H1 (cell line): ENCODE results near the gene SMAD6. TPM values are rescaled to one million over a fixed set of nuclear protein-coding genes. Genes with fewer than 3 reads are reported as not detected.

Experiments used
- CTCF ChIA-PET: fragments of 300-600 bp; sonication (Branson Sonifier 250); formaldehyde crosslinking; loops from one replicate; lab custom pipeline; 2021; ENCODE audit not compliant: partially characterized antibody; lab: Charles Lee
- POLR2A ChIA-PET: fragments of 300-600 bp; sonication (Branson Sonifier 250); formaldehyde crosslinking; loops from one replicate; lab custom pipeline; 2021; ENCODE audit warnings: inconsistent platforms; ENCODE audit not compliant: partially characterized antibody; lab: Charles Lee
- DNase-seq, 2 experiments: peaks; one replicate each; pipeline versions ENCODE4 v3.0.0 to v3.0.0-alpha.2; 2010 to 2022; ENCODE audit warnings: low spot score in 2 of 2, low read depth in 1 of 2, mixed read lengths in 1 of 2
- FAIRE-seq: peaks from 2 replicates; lab custom pipeline; 2011; peaks lifted over from hg19 to GRCh38; lab: Jason Lieb, UNC
- H2AFZ ChIP-seq: 2 replicates; pipeline ENCODE4 v1.8.1; 2012; ENCODE audit warnings: low read length, inconsistent platforms
- H2AK5ac ChIP-seq: 2 replicates; pipeline ENCODE4 v1.6.1; 2013; ENCODE audit warnings: low read depth, low read length
- H2BK120ac ChIP-seq: replicated peaks from 2 replicates; pipeline ENCODE3; 2013; ENCODE audit warnings: low read depth, low read length, inconsistent platforms
- H2BK12ac ChIP-seq: 2 replicates; pipeline ENCODE4 v1.6.1; 2013; ENCODE audit warnings: low read depth, low read length
- H2BK15ac ChIP-seq: 2 replicates; pipeline ENCODE4 v1.6.1; 2013; ENCODE audit warnings: low read length
- H2BK20ac ChIP-seq: 2 replicates; pipeline ENCODE4 v1.6.1; 2013; ENCODE audit warnings: low read length
- H2BK5ac ChIP-seq: 2 replicates; pipeline ENCODE4 v1.6.1; 2013; ENCODE audit warnings: low read depth, low read length
- H3K14ac ChIP-seq: 2 replicates; pipeline ENCODE4 v1.6.1; 2013; ENCODE audit warnings: inconsistent platforms; ENCODE audit not compliant: insufficient read length
- H3K18ac ChIP-seq: 2 replicates; pipeline ENCODE4 v1.6.1; 2013; ENCODE audit warnings: low read length; ENCODE audit errors: extremely low read depth
- H3K23ac ChIP-seq: 2 replicates; pipeline ENCODE4 v1.6.1; 2013; ENCODE audit warnings: inconsistent platforms; ENCODE audit not compliant: insufficient read length
- H3K23me2 ChIP-seq: 2 replicates; pipeline ENCODE4 v1.6.1; 2013; ENCODE audit warnings: low read depth, low read length
- H3K27ac ChIP-seq: 2 replicates; pipeline ENCODE4 v1.6.1; 2011; ENCODE audit warnings: low read depth, low read length, inconsistent platforms
- H3K27me3 ChIP-seq, 4 experiments: replicated peaks in 1 of 4; 1 replicate in 1 of 4; 2 replicates in 3 of 4; pipeline versions ENCODE4 v1.6.1 to v1.8.1; 2011 to 2013; ENCODE audit warnings: low read length in 3 of 4, mild to moderate bottlenecking in 3 of 4, inconsistent platforms in 2 of 4, mixed read lengths in 2 of 4, moderate library complexity in 1 of 4; ENCODE audit not compliant: control insufficient read depth in 3 of 4, insufficient read depth in 3 of 4; ENCODE audit errors: extremely low read depth in 1 of 4
- H3K36me3 ChIP-seq, 4 experiments: 2 replicates each; pipeline versions ENCODE4 v1.6.1 to v1.8.1; 2011 to 2013; ENCODE audit warnings: mild to moderate bottlenecking in 4 of 4, low read length in 3 of 4, moderate library complexity in 2 of 4, control low read depth in 1 of 4, inconsistent platforms in 1 of 4; ENCODE audit not compliant: insufficient read depth in 4 of 4, control insufficient read depth in 2 of 4
- H3K4ac ChIP-seq: replicated peaks from 2 replicates; pipeline ENCODE3; 2013; ENCODE audit warnings: low read length, low read depth, mixed read lengths, inconsistent platforms; ENCODE audit not compliant: insufficient read length
- H3K4me1 ChIP-seq, 4 experiments: replicated peaks in 1 of 4; 1 replicate in 1 of 4; 2 replicates in 3 of 4; pipeline versions ENCODE4 v1.6.1 to v1.8.1; 2011 to 2013; ENCODE audit warnings: low read length in 3 of 4, inconsistent platforms in 2 of 4, mixed read lengths in 1 of 4; ENCODE audit not compliant: insufficient read depth in 4 of 4, control insufficient read depth in 3 of 4
- H3K4me2 ChIP-seq, 2 experiments: 2 replicates each; pipeline versions ENCODE4 v1.6.1 to v1.8.1; 2011 to 2013; ENCODE audit warnings: low read depth in 2 of 2, low read length in 2 of 2, control low read depth in 1 of 2, inconsistent platforms in 1 of 2, mild to moderate bottlenecking in 1 of 2; ENCODE audit not compliant: insufficient read depth in 1 of 2
- H3K4me3 ChIP-seq, 4 experiments: fragments of 200-600, 300-600 bp in 1 of 4; sonication (generic), shearing (Covaris generic), sonication (Bioruptor Twin) in 1 of 4; 2 replicates each; pipeline versions ENCODE4 v1.5.1 to v1.8.1; 2011 to 2016; ENCODE audit warnings: low read length in 4 of 4, low read depth in 3 of 4, control low read depth in 2 of 4, inconsistent platforms in 2 of 4, mild to moderate bottlenecking in 2 of 4, mixed read lengths in 1 of 4, moderate library complexity in 1 of 4; ENCODE audit not compliant: insufficient read depth in 2 of 4; ENCODE audit errors: extremely low read depth in 1 of 4
- H3K56ac ChIP-seq: replicated peaks from 2 replicates; pipeline ENCODE3; 2013; ENCODE audit warnings: low read depth, mild to moderate bottlenecking, mixed read lengths, low read length, inconsistent platforms; ENCODE audit not compliant: insufficient read length
- H3K79me1 ChIP-seq: 2 replicates; pipeline ENCODE4 v1.6.1; 2013; ENCODE audit warnings: low read depth, low read length, control low read depth
- H3K79me2 ChIP-seq, 2 experiments: 2 replicates each; pipeline versions ENCODE4 v1.6.1 to v1.8.1; 2012 to 2013; ENCODE audit warnings: low read length in 2 of 2, mild to moderate bottlenecking in 2 of 2, inconsistent platforms in 1 of 2; ENCODE audit not compliant: insufficient read depth in 2 of 2, control insufficient read depth in 1 of 2
- H3K9ac ChIP-seq, 4 experiments: replicated peaks in 1 of 4; 1 replicate in 1 of 4; 2 replicates in 3 of 4; pipeline versions ENCODE4 v1.6.1 to v1.8.1; 2011 to 2013; ENCODE audit warnings: low read depth in 3 of 4, low read length in 3 of 4, control low read depth in 2 of 4, mild to moderate bottlenecking in 2 of 4, moderate library complexity in 2 of 4, inconsistent platforms in 1 of 4; ENCODE audit errors: extremely low read depth in 1 of 4
- H3K9me3 ChIP-seq, 2 experiments: 2 replicates each; pipeline versions ENCODE4 v1.6.1 to v1.8.1; 2012 to 2013; ENCODE audit warnings: mild to moderate bottlenecking in 2 of 2, moderate library complexity in 2 of 2, control low read depth in 1 of 2, inconsistent platforms in 1 of 2, low read depth in 1 of 2, low read length in 1 of 2, mixed read lengths in 1 of 2; ENCODE audit not compliant: insufficient read depth in 2 of 2
- H4K20me1 ChIP-seq, 2 experiments: replicated peaks in 1 of 2; 2 replicates each; pipeline versions ENCODE3 to v1.8.1; 2011 to 2013; ENCODE audit warnings: inconsistent platforms in 2 of 2, low read length in 2 of 2, mild to moderate bottlenecking in 1 of 2; ENCODE audit not compliant: insufficient read depth in 2 of 2, control insufficient read depth in 1 of 2
- H4K5ac ChIP-seq: 2 replicates; pipeline ENCODE4 v1.6.1; 2013; ENCODE audit warnings: low read length, low read depth, mixed read lengths, inconsistent platforms; ENCODE audit not compliant: insufficient read length
- H4K8ac ChIP-seq: 2 replicates; pipeline ENCODE4 v1.8.0; 2013; ENCODE audit warnings: mild to moderate bottlenecking, moderate library complexity, low read length, inconsistent platforms; ENCODE audit not compliant: insufficient read depth; ENCODE audit errors: extremely low read depth
- H4K91ac ChIP-seq: replicated peaks from 2 replicates; pipeline ENCODE3; 2013; ENCODE audit warnings: low read length, mixed read lengths, inconsistent platforms; ENCODE audit not compliant: insufficient read length
- CTBP2 ChIP-seq: IDR thresholded peaks from 2 replicates; pipeline ENCODE4 v1.7.0; 2011; ENCODE audit warnings: borderline replicate concordance, mild to moderate bottlenecking, moderate library complexity, mixed read lengths, low read length; ENCODE audit not compliant: insufficient read depth, insufficient read length
- RFX5 ChIP-seq: IDR thresholded peaks from 2 replicates; pipeline ENCODE4 v1.6.1; 2011; ENCODE audit warnings: low read depth, low read length, improper control_type of control experiment, borderline replicate concordance
- SIN3A ChIP-seq, 2 experiments: IDR thresholded peaks in 1 of 2; conservative IDR thresholded peaks in 1 of 2; 2 replicates each; pipeline ENCODE4 v1.6.1; 2011 to 2012; ENCODE audit warnings: low read length in 2 of 2, improper control_type of control experiment in 1 of 2, low read depth in 1 of 2, mild to moderate bottlenecking in 1 of 2
- SIRT6 ChIP-seq: IDR thresholded peaks from one replicate; pipeline ENCODE4 v1.7.1; 2012; ENCODE audit warnings: low read length, inconsistent platforms
- TAF1 ChIP-seq: IDR thresholded peaks from 2 replicates; pipeline ENCODE4 v1.6.1; 2011; ENCODE audit warnings: mild to moderate bottlenecking, low read depth, low read length
- WGBS, 2 experiments: shearing (Covaris generic) in 1 of 2; methylation state at CpG; one replicate each; pipeline versions ENCODE4 v1.1.6 to v1.1.7; 2013 to 2015; ENCODE audit warnings: low lambda C conversion rate in 2 of 2, mixed read lengths in 2 of 2, inconsistent platforms in 1 of 2, low coverage in 1 of 2, missing lambda C conversion rate in 1 of 2; ENCODE audit not compliant: insufficient replicate concordance in 2 of 2, insufficient coverage in 1 of 2, insufficient read length in 1 of 2; ENCODE audit errors: extremely low coverage in 1 of 2, missing lambda C conversion rate in 1 of 2; 5-methylcytosine and 5-hydroxymethylcytosine counted together
- polyA plus RNA-seq, 7 experiments: library from polyadenylated mRNA; depleted of rRNA in 3 of 7; stranded (reverse) in 5 of 7; unstranded in 2 of 7; fragments of >200 nt in 5 of 7; fragments of 200-250 nt in 2 of 7; gene quantifications; 1 replicate in 5 of 7; 2 replicates in 1 of 7; 4 replicates in 1 of 7; pipeline versions ENCODE4 v1.2.1 to v1.2.3, GENCODE V29; 2011 to 2013; ENCODE audit warnings: missing spikeins in 2 of 7, mixed read lengths in 2 of 7
- total RNA-seq: library from RNA; stranded (reverse); fragmentation: NEBNext Ultra II Directional; extraction: Animal tissue kit (Norgen Biotek cat#: 25700); gene quantifications from 2 replicates; pipeline ENCODE4 v1.2.1, GENCODE V29; 2021

The SMAD6 gene
- total and polyA plus RNA-seq, 2 of the 8 experiments (the other 6 are each of a cell fraction or from before 2014, with no cell fraction given) = 1.8 to 7.0 TPM

- Histone ChIP-seq H3K4me1 (peaks cover 0 to 4% (median 4%) of the 10 kb centered on the region in 4 experiments; a peak in 4 of 7 replicates), H3K9ac (no peak overlapping the region), H2BK5ac (no peak overlapping the region), H2BK12ac (no peak overlapping the region), H3K79me1 (no peaks in the 10 kb centered on the region), H3K9me3 (peaks cover 0 to under 1% of the 10 kb centered on the region in 2 experiments; a peak in 2 of 4 replicates), H2AFZ (no peak overlapping the region), H3K4me2 (no peak overlapping the region), H3K36me3 (no peaks in the 10 kb centered on the region), H3K4ac (no peak overlapping the region), H3K4me3 (no peak overlapping the region), H3K14ac (no peak overlapping the region), H2AK5ac (no peak overlapping the region), H3K23me2 (no peaks in the 10 kb centered on the region), H3K79me2 (no peaks in the 10 kb centered on the region), H3K27me3 (peaks cover 0 to 2% (median 0%) of the 10 kb centered on the region in 4 experiments; a peak in 1 of 7 replicates), H2BK20ac (no peak overlapping the region), H2BK120ac (no peak overlapping the region), H3K23ac (no peak overlapping the region), H4K5ac (no peak overlapping the region), H3K18ac (no peak overlapping the region), H4K8ac (no peak overlapping the region), H4K20me1 (no peaks in the 10 kb centered on the region)
- no peak for DNase-seq
- no peak for FAIRE-seq
- CTCF ChIA-PET = interaction anchor here (0.6 to 2.5 kb wide), 6 partner anchors 13 to 102 kb away, joined by 3 to 17 read pairs (median 6); no protein-coding TSS in a partner anchor
- TF ChIP-seq RFX5 (no peak), TAF1 (no peak), CTBP2 (no peak), SIN3A (conservative IDR thresholded peaks at IDR 0.05 in 1 of 2, IDR thresholded peaks at IDR 0.05 in 1 of 2; ENCODE audit: low read depth in 1 of 2, low read length in 2 of 2) (no peak), SIRT6 (no peak)
- TF ChIP-seq, all 59 proteins: peak for 0
- H3K27ac ChIP-seq = no peak overlapping the region
- no peak overlapping the region for H3K56ac ChIP-seq
- 89% methylated on average over 21 of the region's 21 CpGs; no CpG with 5 or more reads in 1 of the 2 experiments for WGBS, 2 experiments
- POLR2A ChIA-PET = interaction anchor here (0.9 kb wide), 1 partner anchor 27 kb away, joined by 3 read pairs; no protein-coding TSS in a partner anchor
- no peak overlapping the region for H2BK15ac ChIP-seq
- H4K91ac ChIP-seq = no peak overlapping the region
These were observed 106.3 kb downstream of the SMAD6 start for GRCh38 chr15:66808181-66808824.
